ENCODE measurements around the gene USO1. TPM values are rescaled to one million over a fixed set of nuclear protein-coding genes. Genes with fewer than 3 reads are reported as not detected.
"Not testable (repeated sequence)": the region's sequence is repeated elsewhere in the genome, so short reads cannot be mapped to it uniquely, and the experiment has no call there.

USO1 gene
- total RNA-seq, 1 donor from 2014 or later: 89.5 TPM

DNA sequence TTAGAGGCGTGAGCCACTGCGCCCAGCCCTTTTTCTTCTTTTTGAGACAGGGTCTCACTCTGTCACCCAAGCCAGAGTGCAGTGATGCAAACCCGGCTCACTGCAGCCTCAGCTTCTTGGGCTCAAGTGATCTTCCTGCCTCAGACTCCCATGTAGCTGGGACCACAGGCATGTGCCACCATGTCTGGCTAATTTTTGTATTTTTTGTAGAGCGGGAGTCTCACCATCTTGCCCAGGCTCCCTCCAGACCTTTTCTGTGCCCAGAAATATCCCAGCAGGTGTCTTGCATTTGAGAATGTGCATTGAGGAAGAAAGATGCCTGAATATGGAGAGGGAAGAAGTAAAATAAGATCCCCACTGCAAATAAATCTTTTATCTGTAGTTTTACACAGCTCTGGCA, 119.2 kb downstream of the USO1 start:
- TF ChIP-seq, protein P1, sequence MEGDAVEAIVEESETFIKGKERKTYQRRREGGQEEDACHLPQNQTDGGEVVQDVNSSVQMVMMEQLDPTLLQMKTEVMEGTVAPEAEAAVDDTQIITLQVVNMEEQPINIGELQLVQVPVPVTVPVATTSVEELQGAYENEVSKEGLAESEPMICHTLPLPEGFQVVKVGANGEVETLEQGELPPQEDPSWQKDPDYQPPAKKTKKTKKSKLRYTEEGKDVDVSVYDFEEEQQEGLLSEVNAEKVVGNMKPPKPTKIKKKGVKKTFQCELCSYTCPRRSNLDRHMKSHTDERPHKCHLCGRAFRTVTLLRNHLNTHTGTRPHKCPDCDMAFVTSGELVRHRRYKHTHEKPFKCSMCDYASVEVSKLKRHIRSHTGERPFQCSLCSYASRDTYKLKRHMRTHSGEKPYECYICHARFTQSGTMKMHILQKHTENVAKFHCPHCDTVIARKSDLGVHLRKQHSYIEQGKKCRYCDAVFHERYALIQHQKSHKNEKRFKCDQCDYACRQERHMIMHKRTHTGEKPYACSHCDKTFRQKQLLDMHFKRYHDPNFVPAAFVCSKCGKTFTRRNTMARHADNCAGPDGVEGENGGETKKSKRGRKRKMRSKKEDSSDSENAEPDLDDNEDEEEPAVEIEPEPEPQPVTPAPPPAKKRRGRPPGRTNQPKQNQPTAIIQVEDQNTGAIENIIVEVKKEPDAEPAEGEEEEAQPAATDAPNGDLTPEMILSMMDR (IDR thresholded peaks at IDR 0.05; ENCODE audit: insufficient read depth, low read length, severe bottlenecking): no peak
- FAIRE-seq (no peak), DNase-seq (ENCODE audit: low read depth) (no peak)
- Histone ChIP-seq H3K36me3 (ENCODE audit: control insufficient read depth, insufficient read depth, low read length) (no peaks in the 10 kb centered on the region), H3K27me3 (ENCODE audit: control insufficient read depth, insufficient read depth, low read length) (no peaks in the 10 kb centered on the region), H3K4me3 (ENCODE audit: low read depth, low read length) (no peak overlapping the region)

DNA sequence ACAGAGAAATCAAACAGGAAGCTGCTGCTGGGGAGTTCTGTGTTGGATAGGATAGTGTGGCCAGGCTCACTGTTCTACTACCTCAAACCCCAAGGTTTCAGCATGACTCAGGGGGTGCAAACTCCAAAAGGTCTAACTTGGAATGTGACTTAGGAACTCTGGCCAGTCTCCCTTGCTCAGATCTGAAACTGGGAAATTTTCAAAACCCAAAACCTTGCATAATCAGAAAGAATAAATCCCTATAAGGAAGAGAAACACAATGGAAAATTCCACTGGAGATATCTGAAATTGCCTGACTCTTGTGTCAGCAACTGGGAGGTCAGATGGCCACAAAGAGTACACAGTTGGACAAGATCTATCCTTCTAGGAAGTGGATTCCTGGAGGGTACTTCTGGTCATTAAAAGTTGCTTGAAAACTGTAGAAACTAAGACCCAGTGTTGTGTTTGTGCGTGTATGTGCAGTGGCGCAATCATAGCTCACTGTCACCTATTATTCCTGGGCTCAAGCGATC, 119.8 kb downstream of the USO1 start:
- DNase-seq (ENCODE audit: low read depth) (no peak), FAIRE-seq (no peak)
- H3K36me3 ChIP-seq (ENCODE audit: control insufficient read depth, insufficient read depth, low read length): no peaks in the 10 kb centered on the region
- TF ChIP-seq, protein P1 (IDR thresholded peaks at IDR 0.05; ENCODE audit: insufficient read depth, low read length, severe bottlenecking): no peak
- no peak overlapping the region for H3K4me3 ChIP-seq (ENCODE audit: low read depth, low read length)
- no peaks in the 10 kb centered on the region for H3K27me3 ChIP-seq (ENCODE audit: control insufficient read depth, insufficient read depth, low read length)

DNA sequence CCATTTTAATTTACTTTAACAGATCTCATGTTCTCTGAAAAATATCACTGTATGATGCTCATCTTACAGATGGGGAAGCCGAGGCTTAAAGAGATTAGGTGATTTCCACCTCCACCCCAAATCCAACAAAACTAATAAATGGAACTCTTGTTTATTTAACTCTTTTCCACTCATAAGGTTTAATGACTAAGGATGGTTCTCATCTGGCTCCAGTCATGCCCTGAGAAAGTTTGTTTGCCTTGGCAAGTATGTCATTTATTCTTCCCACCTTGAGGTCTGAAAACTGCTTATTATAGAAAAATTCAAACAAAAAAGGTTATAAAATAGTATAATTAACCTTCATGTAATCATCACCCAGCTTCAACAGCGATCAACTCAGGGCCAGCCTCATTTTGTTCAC, 121.6 kb downstream of the USO1 start:
- no peaks in the 10 kb centered on the region for H3K27me3 ChIP-seq (ENCODE audit: control insufficient read depth, insufficient read depth, low read length)
- no peak overlapping the region for H3K4me3 ChIP-seq (ENCODE audit: low read depth, low read length)
- no peaks in the 10 kb centered on the region for H3K36me3 ChIP-seq (ENCODE audit: control insufficient read depth, insufficient read depth, low read length)
- TF ChIP-seq, protein P1 (IDR thresholded peaks at IDR 0.05; ENCODE audit: insufficient read depth, low read length, severe bottlenecking): no peak
- FAIRE-seq (no peak), DNase-seq (ENCODE audit: low read depth) (no peak)

DNA sequence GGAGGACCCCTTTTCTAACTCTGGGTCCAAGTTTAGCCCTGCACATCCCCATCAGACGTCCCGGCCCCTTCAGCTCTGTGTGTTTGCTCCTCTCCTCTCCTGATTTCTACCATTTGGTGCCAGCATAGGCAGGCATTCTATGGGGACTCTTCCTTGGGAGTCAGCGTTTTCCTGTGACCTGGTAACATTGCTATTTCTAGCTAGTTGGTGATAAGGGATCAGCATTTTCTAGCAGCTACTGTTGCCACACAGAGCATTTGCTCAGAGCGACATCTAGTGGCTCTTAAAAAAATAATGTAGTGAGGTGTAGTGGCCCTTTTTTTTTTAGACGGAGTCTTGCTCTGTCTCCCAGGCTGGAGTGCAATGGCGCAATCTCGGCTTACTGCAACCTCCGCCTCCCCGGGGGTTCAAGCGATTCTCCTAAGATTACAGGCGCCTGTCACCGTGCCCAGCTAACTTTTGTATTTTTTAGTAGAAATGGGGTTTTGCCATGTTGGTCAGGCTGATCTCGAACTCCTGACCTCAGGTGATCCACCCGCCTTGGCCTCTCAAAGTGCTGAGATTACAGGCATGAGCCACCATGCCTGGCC, 123.9 kb downstream of the USO1 start:
- not testable (repeated sequence) for H3K27me3 ChIP-seq (ENCODE audit: control insufficient read depth, insufficient read depth, low read length); H3K36me3 ChIP-seq (ENCODE audit: control insufficient read depth, insufficient read depth, low read length); H3K4me3 ChIP-seq (ENCODE audit: low read depth, low read length); FAIRE-seq
- DNase-seq (ENCODE audit: low read depth): peak; percentile 87
- TF ChIP-seq, protein P1 (IDR thresholded peaks at IDR 0.05; ENCODE audit: insufficient read depth, low read length, severe bottlenecking): peak; percentile 72

DNA sequence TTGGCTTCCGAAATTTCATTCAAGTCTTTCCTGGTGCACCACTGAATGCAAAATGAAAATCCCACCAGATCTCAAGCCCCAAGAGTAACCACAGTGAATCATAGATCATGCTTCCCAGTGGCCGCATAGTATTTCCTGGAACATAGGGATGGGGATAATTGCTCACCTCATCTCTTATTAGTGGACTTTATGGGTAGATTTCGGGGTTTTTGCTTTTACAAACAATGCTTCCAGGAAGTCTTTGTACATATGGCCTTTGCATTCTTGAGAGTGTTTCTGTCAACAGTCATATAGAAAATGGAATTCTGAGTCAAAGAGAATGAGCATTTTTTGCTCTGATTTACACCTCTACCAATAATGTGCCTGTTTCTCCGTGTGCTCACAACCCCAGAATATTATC, 124.5 kb downstream of the USO1 start:
- no peaks in the 10 kb centered on the region for H3K27me3 ChIP-seq (ENCODE audit: control insufficient read depth, insufficient read depth, low read length)
- TF ChIP-seq, protein P1 (IDR thresholded peaks at IDR 0.05; ENCODE audit: insufficient read depth, low read length, severe bottlenecking): no peak
- H3K4me3 ChIP-seq (ENCODE audit: low read depth, low read length): no peak overlapping the region
- no peaks in the 10 kb centered on the region for H3K36me3 ChIP-seq (ENCODE audit: control insufficient read depth, insufficient read depth, low read length)
- FAIRE-seq (no peak), DNase-seq (ENCODE audit: low read depth) (peak; percentile 15)

DNA sequence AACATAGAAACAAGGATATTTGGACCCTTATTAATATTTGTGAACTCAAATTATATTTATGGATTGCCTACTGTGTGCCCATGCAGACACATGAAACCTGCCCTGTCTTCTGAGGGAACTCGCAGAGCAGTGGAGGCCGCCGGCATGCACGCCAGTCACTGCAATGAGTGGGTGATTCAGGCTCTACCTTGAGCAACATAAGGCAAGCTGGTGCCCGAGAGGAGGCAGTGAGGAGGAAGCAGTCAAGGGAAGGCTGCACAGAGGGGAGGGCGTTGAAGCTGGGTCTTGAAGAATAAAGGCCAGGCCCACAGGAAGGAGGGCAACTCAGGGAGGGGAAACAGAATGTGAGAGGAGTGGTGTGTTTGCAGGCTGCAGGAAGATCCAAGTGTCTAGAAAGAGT, 125.1 kb downstream of the USO1 start:
- TF ChIP-seq, protein P1 (IDR thresholded peaks at IDR 0.05; ENCODE audit: insufficient read depth, low read length, severe bottlenecking): no peak
- no peak for FAIRE-seq
- DNase-seq (ENCODE audit: low read depth): peak; percentile 43

More for the DNA sequence above, 125.1 kb downstream of the USO1 start:
- Histone ChIP-seq H3K27me3 (ENCODE audit: control insufficient read depth, insufficient read depth, low read length) (no peaks in the 10 kb centered on the region), H3K4me3 (ENCODE audit: low read depth, low read length) (no peak overlapping the region), H3K36me3 (ENCODE audit: control insufficient read depth, insufficient read depth, low read length) (no peaks in the 10 kb centered on the region)
